Sciatic nerve (tissue), 2 donors: ENCODE results near the gene CCDC106. TPM values are rescaled to one million over a fixed set of nuclear protein-coding genes. Genes with fewer than 3 reads are reported as not detected.

ENCODE experiments used
- ATAC-seq: fragments of 200-7000 bp; cut with Tn5 transposase; one replicate; pipeline ENCODE4 v1.9.1; 2020; ENCODE audit warnings: mild to moderate bottlenecking, moderate library complexity
- DNase-seq: peaks from one replicate; pipeline ENCODE4 v3.0.0-alpha.2; 2020; ENCODE audit warnings: low spot score
- intact Hi-C: fragments of 100-400 bp; cut with DNase I; formaldehyde crosslinking; loops from one replicate; pipeline ENCODE4 v1.14.2; 2022
- total RNA-seq: library from RNA; stranded (reverse); fragmentation: NEBNext Ultra II Directional; extraction: Animal tissue kit (Norgen Biotek cat#: 25700); gene quantifications from one replicate; pipeline ENCODE4 v1.2.1, GENCODE V29; 2021
- donor health status: DM: no; HTN: no; CAD: no.
- donor health status: DM: no; HTN: no; CAD: no.

CCDC106 gene
- total RNA-seq, 1 donor from 2014 or later: 14.0 TPM

GRCh38 chr19:55611983-55612645 lies 35.9 kb upstream of the CCDC106 start:
- intact Hi-C loops: no loop called here
- no peak for DNase-seq
- ATAC-seq: no peak

- intact Hi-C loops: no loop called here
- DNase-seq: no peak
- no peak for ATAC-seq
Measured at GRCh38 chr19:55613396-55613795, 34.6 kb upstream of the CCDC106 start.

- DNase-seq (no peak), ATAC-seq (no peak)
- intact Hi-C loops: no loop called here
Measured at GRCh38 chr19:55613930-55614710, 33.9 kb upstream of the CCDC106 start.

- intact Hi-C loops: no loop called here
- ATAC-seq: no peak
- no peak for DNase-seq
Measured at GRCh38 chr19:55614711-55615542, 33.1 kb upstream of the CCDC106 start.

- no peak for ATAC-seq
- DNase-seq: no peak
- intact Hi-C loops: no loop called here
Measured at GRCh38 chr19:55615543-55616394, 32.2 kb upstream of the CCDC106 start.

GRCh38 chr19:55616395-55616875 lies 31.6 kb upstream of the CCDC106 start:
- intact Hi-C loops: no loop called here
- no peak for ATAC-seq
- no peak for DNase-seq

- intact Hi-C loops: no loop called here
- no peak for ATAC-seq
- DNase-seq: no peak
Measured at GRCh38 chr19:55617426-55617825, 30.6 kb upstream of the CCDC106 start.

- ATAC-seq (no peak), DNase-seq (no peak)
- intact Hi-C loops: no loop called here
Measured at GRCh38 chr19:55618426-55618825, 29.6 kb upstream of the CCDC106 start.

GRCh38 chr19:55619286-55619685 lies 28.7 kb upstream of the CCDC106 start:
- ATAC-seq (no peak), DNase-seq (no peak)
- intact Hi-C loops: no loop called here

GRCh38 chr19:55620410-55621204 lies 27.4 kb upstream of the CCDC106 start:
- intact Hi-C loops: no loop called here
- no peak for ATAC-seq
- no peak for DNase-seq

GRCh38 chr19:55621205-55621672 lies 26.8 kb upstream of the CCDC106 start:
- ATAC-seq (no peak), DNase-seq (no peak)
- intact Hi-C loops: no loop called here

- ATAC-seq (no peak), DNase-seq (peak; percentile 68)
- intact Hi-C loops: no loop called here
Measured at GRCh38 chr19:55621673-55622231, 26.3 kb upstream of the CCDC106 start.

- no peak for ATAC-seq
- intact Hi-C loops: no loop called here
- DNase-seq: peak; percentile 59
Measured at GRCh38 chr19:55622242-55622969, 25.6 kb upstream of the CCDC106 start.

GRCh38 chr19:55623130-55623529 lies 24.9 kb upstream of the CCDC106 start:
- intact Hi-C loops: no loop called here
- ATAC-seq: no peak
- DNase-seq: peak; percentile 56

- no peak for DNase-seq
- ATAC-seq: no peak
- intact Hi-C loops: no loop called here
Measured at GRCh38 chr19:55623561-55623960, 24.5 kb upstream of the CCDC106 start.

- ATAC-seq (peak; percentile 97), DNase-seq (peak; percentile 96)
- intact Hi-C loops: no loop called here
Measured at GRCh38 chr19:55624109-55625003, 23.7 kb upstream of the CCDC106 start, which contains the start of gene ZNF784. Gene ZNF784, minus strand, starts transcription at chr19:55624566. Its CDS starts 5 bp downstream, at chr19:55624561.
